HG03097 (cell line): ENCODE results near the gene FERMT3.

Experiments used
- ATAC-seq: cut with Tn5 transposase; IDR thresholded peaks from one replicate; pipeline ENCODE4 v1.9.1; 2021; ENCODE audit not compliant: unreplicated experiment, low FRiP score

Gene FERMT3

DNA sequence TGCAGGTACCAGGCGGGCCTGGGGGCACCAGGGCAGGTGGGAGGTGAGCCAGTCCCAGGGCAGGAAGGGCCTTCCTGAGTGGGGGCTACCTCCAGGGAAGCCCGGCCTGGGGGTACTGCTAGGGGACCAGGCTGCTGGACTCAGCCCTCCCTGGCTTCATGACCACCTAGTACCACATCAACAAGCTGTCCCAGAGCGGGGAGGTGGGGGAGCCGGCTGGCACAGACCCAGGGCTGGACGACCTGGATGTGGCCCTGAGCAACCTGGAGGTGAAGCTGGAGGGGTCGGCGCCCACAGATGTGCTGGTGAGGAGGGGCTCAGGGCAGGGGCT lies 12.8 kb downstream of the FERMT3 start:
- ATAC-seq = no peak

DNA sequence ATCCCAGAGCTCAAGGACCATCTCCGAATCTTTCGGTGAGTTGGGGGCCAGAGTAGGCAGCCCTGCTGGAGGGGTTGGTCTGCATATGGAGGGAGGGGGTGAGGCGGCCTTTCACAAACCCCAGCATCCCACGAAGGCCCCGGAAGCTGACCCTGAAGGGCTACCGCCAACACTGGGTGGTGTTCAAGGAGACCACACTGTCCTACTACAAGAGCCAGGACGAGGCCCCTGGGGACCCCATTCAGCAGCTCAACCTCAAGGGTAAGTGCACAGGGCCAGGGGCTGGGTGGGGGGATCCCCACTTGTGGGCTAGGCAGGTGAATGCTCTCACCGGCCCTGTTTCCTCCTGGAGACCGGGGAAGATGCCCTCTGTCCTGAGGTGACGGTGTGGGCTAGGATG lies 13.2 kb downstream of the FERMT3 start:
- no peak for ATAC-seq

DNA sequence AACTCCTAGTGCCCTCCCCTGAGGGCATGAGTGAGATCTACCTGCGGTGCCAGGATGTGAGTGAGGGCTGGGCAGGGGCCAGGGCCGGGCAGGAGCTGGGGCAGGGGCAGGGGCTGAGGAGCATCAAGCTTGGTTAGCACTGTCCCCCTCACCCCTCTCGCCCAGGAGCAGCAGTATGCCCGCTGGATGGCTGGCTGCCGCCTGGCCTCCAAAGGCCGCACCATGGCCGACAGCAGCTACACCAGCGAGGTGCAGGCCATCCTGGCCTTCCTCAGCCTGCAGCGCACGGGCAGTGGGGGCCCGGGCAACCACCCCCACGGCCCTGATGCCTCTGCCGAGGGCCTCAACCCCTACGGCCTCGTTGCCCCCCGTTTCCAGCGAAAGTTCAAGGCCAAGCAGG lies 13.8 kb downstream of the FERMT3 start:
- no peak for ATAC-seq

DNA sequence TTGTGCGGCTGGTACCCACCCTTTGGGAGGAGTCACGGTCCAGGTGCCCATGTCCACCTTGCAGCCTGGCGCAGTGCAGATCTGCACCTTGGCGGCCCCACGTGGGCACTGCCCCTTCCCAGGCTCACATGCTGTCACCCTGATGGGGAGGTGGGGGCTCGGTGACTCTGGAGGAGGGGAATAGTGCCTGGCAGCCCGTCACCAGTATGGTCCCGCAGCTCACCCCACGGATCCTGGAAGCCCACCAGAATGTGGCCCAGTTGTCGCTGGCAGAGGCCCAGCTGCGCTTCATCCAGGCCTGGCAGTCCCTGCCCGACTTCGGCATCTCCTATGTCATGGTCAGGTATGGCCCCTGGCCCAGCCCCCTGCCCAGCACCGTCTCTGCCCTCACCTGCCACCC lies 14.3 kb downstream of the FERMT3 start:
- no peak for ATAC-seq

DNA sequence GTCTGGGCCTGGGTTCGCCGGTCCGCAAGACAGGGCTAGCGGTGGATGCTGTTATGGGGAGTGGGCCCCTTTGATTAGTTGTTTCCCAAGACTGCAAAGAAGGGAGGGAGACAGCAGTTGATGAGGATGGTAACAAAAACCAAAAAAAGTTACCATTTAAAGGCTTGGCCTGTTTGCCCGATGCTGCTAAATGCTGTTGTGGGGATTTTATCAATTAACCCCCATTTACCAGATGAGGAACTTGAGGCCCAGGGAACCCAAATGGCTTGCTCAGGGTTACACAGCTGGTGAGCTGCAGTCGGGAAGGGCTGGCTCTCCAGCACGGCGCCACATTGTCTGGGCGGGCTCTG lies 16.1 kb downstream of the FERMT3 start:
- ATAC-seq = no peak

DNA sequence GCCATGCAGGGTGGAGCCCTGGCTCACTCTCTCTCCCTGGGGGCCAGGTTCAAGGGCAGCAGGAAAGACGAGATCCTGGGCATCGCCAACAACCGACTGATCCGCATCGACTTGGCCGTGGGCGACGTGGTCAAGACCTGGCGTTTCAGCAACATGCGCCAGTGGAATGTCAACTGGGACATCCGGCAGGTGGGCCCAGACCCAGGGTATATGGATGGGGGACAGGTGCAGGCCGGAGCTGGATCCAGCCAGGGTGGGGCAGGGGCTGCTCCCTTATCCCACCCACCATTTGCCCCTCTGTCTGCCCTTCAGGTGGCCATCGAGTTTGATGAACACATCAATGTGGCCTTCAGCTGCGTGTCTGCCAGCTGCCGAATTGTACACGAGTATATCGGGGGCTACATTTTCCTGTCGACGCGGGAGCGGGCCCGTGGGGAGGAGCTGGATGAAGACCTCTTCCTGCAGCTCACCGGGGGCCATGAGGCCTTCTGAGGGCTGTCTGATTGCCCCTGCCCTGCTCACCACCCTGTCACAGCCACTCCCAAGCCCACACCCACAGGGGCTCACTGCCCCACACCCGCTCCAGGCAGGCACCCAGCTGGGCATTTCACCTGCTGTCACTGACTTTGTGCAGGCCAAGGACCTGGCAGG lies 16.6 kb downstream of the FERMT3 start:
- no peak for ATAC-seq

DNA sequence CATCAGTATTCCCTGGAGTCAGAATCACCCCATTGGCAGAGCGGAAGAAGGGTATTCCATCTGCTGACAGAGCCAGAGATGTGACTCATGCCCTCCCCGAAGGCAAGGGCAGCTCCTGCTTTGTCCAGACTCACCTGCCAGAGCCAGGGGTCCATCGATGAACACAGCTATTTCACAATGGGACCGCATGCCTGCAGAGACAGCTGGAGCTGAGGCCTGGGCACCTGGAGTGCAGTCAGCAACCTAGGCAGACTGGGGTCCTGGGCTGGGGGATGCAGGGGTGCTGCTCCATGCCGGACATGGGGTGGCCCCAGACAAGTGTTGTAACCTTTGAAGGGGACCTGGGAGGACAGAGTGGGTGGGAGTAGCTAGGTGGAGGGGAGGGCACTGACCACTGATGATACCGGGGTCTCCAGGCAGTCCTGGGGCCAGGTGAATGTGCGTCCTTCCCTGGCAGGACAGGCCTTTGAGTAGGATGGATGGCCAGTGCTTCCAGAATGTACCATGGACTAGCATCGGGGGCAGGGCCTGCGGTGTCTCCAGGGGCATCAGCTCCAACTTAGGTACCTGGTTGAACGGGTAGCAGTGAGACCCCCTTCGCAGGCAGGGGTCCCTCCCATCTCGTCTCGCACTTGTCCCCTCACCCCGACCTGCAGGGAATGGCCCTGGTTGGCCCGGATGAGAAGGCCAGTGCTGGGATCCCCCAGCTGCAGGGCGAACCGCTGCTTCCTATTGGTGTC lies 17.8 kb downstream of the FERMT3 start:
- ATAC-seq = no peak

DNA sequence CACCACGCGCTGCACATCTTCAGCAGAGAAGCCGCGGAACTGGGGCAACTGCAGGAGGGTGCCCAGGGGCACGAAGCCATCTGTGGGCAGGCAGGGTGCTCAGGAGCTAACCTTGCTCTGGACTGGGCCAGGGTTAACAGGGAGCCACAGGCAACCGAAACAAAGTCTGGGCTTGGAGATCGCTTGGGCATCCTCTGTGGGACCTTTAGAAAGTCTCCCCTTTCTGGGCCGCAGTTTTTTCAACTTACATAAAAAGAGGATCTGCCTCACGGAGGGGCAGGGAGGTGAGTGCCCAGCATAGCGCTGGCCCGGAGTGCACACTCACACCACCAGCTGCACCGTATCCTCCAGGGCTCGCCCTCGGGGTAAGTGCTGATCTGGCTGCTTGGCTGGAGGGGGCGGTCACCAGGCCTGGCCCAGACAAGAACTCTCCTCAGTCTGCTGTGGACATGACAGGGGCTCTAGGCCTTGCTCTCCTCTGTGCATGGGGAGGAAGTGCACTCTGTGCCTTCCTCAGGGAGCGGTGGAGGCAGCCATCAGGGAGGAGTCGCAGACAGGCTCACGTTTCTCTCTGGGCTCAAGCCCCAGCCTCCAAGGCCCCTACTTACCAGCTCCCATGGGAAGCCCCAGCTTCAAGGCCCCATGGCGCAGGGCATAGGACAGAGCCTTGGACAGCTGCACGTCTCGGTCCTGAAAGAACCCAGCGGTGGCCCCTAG lies 18.5 kb downstream of the FERMT3 start:
- ATAC-seq = no peak

DNA sequence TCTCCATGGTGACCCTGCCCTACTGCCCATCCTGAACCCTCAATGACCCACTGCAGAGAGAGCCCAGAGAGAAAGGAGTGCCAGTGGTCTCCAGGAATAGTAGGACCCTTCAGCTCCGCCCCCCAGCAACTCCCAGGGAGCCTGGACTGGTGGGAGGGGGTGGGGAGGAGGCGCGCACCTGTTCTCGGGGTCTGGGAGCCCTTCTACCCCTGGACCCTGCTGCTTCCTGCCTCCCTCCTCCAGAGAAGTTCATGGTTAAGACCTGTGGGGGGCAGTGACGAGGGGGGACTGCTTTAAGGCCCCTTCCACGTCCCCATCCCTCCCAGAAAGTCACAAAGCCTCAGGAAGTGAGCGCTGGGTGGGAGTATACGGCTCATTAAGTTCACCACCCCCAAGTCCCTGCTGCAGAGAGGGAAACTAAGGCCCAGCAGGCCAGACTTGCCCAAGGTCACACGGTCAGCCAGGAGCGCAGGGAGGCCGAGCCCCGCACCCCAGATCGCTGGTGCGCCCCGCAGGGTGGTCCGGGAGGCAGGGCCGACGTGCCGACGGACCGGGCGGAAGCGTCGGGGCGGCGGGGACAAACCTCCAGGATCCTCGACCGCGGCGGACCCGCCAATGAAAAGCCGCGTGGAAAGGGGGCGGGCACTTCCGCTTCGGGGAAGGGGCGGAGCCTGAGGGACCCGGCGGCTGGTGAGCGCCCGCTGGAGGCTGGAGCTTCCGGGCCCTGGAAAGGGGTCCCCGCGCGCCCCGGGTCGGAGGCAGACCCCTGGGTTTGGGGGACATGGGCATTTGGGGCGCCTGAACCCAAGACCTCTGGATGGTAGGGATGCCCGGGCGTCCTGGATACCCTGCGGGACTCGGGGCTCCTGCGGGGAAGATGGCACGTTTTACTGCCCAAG lies 19.3 kb downstream of the FERMT3 start, which contains the start of the genes NUDT22 and TRPT1:
Gene NUDT22 (plus strand): TSS at position 667 of the 899 bp plus-strand sequence. CDS start 379 bp downstream, outside the sequence.
Gene TRPT1 (minus strand): TSS at position 579 of the 899 bp plus-strand sequence. CDS start 326 bp downstream, at position 253.
- peak; percentile 44 for ATAC-seq

DNA sequence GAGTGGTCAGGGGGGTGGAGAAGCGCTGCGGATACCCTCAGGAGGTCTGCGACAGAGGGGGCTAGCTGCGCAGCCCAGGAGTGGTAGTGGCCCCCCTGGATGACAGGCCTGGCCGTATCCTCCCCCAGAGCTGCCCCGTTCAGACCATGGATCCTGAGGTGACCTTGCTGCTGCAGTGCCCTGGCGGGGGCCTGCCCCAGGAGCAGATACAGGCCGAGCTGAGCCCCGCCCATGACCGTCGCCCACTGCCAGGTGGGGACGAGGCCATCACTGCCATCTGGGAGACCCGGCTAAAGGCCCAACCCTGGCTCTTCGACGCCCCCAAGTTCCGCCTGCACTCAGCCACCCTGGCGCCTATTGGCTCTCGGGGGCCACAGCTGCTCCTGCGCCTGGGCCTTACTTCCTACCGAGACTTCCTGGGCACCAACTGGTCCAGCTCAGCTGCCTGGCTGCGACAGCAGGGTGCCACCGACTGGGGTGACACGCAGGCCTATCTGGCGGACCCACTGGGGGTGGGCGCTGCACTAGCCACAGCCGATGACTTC lies 20.1 kb downstream of the FERMT3 start:
- no peak for ATAC-seq

DNA sequence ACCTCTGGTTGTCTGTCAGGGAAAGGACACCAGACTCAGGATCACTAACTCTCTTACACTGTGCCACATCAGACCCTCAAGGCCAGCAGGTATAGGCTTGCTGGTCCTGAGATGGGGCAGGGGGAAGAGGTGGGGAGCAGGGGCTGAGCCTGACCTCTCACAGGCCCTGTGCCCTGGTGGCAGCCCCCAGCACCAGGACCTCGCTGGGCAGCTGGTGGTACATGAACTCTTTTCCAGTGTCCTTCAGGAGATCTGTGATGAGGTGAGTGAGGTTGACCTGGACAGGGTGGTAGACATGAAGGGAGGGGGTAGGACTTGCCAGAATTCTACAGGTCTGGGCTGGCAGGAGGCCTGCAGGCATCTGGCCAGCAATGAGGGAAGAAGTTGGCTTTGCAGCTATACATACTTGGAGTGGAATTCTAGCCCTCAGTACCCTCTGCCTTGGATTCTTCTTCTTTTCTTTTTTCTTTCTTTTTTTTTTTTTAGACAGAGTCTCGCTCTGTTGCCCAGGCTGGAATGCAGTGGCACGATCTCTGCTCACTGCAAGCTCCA lies 21.0 kb downstream of the FERMT3 start:
- ATAC-seq = no peak

DNA sequence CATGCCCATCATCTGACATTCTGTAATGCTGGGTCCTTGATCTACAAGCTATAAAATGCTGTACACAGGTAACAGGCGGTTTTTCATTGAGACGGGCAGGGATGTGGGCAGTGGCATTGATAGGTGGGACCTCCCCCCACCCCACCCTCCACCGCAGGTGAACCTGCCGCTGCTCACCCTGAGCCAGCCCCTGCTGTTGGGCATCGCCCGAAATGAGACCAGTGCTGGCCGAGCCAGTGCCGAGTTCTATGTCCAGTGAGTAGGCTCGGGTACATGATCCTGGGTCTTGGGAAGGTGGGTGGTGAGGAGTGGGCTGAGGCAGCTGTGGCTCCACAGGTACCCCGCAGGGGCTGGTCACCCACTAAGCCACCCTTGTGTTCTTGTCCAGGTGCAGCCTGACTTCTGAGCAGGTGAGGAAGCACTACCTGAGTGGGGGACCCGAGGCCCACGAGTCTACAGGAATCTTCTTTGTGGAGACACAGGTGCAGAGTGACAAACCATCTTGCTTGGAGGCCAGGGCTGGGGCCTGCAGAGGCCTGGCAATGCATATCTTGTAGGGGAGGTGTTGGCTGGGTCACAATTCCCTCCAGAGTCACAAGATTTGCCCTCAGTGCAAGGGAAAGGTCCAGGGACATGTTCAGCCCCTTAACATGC lies 22.7 kb downstream of the FERMT3 start:
- no peak for ATAC-seq

DNA sequence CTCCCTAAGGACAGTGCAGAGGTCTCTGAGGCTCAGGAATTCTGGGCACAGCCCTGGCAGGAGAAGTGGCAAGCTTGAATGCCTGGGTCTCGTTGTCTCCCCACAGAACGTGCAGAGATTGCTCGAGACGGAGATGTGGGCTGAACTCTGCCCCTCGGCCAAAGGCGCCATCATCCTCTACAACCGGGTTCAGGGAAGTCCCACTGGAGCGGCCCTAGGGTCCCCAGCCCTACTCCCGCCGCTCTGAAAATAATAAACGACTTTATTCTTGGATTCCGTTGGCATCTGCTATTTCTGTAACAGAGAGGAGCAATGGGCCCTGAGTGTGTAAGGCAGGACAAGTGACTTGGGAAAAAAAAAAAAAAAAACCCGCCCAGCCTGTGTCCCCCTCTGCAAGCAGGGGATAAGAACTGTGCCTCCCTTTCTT lies 23.2 kb downstream of the FERMT3 start:
- no peak for ATAC-seq

DNA sequence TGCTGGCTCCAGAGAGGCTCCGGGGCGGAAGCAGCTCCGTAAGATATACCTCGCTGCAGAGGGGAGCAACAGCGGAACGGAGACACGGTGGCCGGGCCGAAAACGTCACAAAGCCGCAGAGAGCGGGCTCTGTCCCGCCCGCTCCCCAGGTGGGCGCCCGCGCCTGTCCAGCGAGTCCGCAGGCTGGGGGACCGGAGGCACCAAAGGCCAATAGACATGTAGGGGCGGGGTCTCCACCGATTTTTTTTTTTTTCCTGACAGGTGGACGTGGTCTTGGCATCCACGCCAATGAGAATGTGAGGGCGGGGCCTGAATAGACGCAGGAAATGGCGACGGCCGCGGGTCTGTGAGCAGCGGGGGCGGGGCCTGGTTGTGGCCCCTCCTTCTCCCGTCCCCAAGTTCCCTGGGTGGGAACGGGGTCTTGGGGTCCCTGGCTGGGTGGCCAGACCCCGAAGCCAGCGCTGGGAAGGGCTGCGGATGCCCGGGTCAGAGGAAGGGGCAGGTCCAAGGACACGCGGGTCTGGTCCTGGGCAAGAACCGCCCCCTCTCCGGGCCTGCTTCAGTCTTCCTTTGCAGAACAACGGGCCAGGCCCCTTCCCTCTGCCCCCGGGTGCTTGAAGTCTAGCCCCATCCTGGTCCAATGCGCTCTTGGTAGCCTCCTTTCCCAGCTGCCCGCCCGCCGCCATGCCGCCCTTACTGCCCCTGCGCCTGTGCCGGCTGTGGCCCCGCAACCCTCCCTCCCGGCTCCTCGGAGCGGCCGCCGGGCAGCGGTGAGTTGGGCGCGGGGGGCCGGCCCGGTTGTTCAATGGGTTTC lies 23.9 kb downstream of the FERMT3 start, which contains the start of gene DNAJC4:
Gene DNAJC4 (plus strand): TSS at position 378 of the 814 bp plus-strand sequence. CDS start 307 bp downstream, at position 685.
- peak; percentile 38 for ATAC-seq

DNA sequence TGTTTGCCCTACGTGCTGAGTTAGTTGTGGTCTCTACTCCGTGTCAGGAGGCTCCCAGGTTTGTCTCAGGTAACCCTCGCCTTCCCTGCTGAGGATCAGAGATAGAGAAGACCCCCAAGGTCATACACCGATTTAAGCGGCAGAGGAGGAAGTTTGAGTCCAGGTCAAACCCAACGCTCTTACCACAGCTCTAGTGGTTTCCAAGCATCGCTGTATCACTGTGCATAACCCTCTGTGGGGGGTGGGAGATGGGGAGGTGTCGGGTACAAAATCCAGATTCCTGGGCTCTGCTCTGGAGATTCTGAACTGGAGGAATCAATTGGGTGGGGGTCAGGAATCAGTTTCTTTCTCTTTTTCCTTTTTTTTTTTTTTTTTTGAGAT lies 24.5 kb downstream of the FERMT3 start:
- ATAC-seq = no peak

DNA sequence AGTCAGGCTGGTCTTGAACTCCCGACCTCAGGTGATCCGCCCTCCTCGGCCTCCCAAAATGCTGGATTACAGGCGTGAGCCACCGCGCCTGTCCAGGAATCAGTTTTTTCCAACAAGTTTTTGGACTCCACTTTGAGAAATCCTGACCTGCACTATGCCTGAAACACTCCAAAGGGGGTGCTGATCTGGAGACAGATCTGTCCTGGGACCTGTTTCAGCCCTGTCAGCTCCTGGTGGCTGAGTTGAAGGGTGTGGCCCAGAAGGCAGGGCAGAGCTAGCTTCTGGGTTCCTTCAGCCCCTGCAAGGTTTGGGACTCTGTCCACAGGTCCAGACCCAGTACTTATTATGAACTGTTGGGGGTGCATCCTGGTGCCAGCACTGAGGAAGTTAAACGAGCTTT lies 25.0 kb downstream of the FERMT3 start:
- ATAC-seq = no peak

DNA sequence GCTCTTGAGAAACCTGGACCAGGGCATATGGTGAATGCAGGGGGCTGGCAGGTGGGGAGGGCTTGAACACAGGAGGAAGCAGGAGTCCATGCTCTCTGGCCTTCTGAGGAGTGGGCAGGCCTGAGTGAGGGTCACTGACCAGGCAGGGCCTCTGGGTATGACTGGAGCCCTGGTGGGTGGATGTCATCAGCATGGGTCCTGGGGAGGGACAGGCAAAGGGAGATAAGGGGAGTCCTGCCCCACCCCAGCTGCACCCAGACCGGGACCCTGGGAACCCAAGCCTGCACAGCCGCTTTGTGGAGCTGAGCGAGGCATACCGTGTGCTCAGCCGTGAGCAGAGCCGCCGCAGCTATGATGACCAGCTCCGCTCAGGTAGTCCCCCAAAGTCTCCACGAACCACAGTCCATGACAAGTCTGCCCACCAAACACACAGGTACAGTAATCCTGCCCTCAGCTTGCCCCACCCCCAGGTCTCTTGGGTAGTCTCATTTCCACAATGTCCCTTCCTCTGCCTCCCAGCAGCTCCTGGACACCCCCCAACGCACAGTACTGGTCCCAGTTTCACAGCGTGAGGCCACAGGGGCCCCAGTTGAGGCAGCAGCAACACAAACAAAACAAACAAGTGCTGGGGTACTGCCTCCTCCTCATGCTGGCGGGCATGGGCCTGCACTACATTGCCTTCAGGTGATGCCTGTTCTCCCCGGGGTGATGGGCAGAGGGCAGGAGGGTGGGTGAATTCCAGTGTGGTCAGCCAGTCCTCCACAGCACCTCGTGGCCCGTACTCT lies 25.9 kb downstream of the FERMT3 start:
- no peak for ATAC-seq

DNA sequence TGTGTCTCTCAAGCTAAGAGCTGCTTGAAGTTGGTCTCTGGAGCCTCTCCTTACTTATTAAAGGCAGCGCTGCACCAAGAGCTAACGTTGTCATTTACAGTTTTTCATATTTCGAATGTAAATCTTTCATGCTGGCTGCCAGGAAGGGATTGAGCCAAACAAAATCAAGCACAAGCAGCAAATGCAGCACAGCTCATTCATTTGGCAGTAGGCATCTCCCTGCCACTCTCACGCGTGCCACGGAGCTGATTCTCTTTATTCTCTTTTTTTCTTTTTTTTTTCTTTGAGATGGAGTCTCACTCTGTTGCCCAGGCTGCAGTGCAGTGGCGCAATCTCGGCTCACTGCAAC lies 26.4 kb downstream of the FERMT3 start:
- ATAC-seq = no peak
